IMR-90 (cell line): ENCODE measurements around the gene TBC1D8. TPM values are rescaled to one million over a fixed set of nuclear protein-coding genes. Genes with fewer than 3 reads are reported as not detected.

Source experiments
- ATAC-seq: fragments of 200-7000 bp; cut with Tn5 transposase; 2 replicates; pipeline ENCODE4 v1.9.1; 2020; ENCODE audit warnings: low read depth, mild to moderate bottlenecking, moderate library complexity
- BruUV-seq: library from RNA; stranded (reverse); fragments of 400-500 nt; replicated peaks from 2 replicates; lab custom pipeline; 2021; lab: Mats Ljungman, UMichigan
- CTCF ChIA-PET: fragments of 300-600 bp; formaldehyde crosslinking; extraction: SDS; loops from one replicate; lab custom pipeline; 2021; ENCODE audit warnings: antibody characterized with exemption; lab: Yijun Ruan, JAX
- POLR2A ChIA-PET: fragments of 300-600 bp; sonication (Branson Sonifier 250); formaldehyde crosslinking; loops from one replicate; lab custom pipeline; 2022; ENCODE audit warnings: antibody characterized with exemption; ENCODE audit not compliant: unreplicated experiment; lab: Charles Lee
- DNase-seq: peaks from one replicate; pipeline ENCODE4 v3.0.0; 2013
- H2AFZ ChIP-seq: replicated peaks from 2 replicates; pipeline ENCODE3; 2013; ENCODE audit warnings: low read length, mild to moderate bottlenecking; ENCODE audit not compliant: poor library complexity
- H2AK5ac ChIP-seq: 2 replicates; pipeline ENCODE4 v1.6.1; 2013; ENCODE audit warnings: low read depth, low read length, inconsistent platforms
- H2AK9ac ChIP-seq: replicated peaks from 2 replicates; pipeline ENCODE3; 2013; ENCODE audit warnings: mild to moderate bottlenecking, low read depth, low read length, moderate library complexity; ENCODE audit not compliant: poor library complexity
- H2BK120ac ChIP-seq: 2 replicates; pipeline ENCODE4 v1.6.1; 2013; ENCODE audit warnings: low read depth, low read length, inconsistent platforms
- H2BK15ac ChIP-seq: 3 replicates; pipeline ENCODE4 v1.6.1; 2013; ENCODE audit warnings: low read depth, low read length, inconsistent platforms
- H2BK20ac ChIP-seq: 2 replicates; pipeline ENCODE4 v1.6.1; 2013; ENCODE audit warnings: low read depth, mild to moderate bottlenecking, inconsistent platforms, low read length, moderate library complexity
- H2BK5ac ChIP-seq: 2 replicates; pipeline ENCODE4 v1.6.1; 2013; ENCODE audit warnings: mild to moderate bottlenecking, low read depth, low read length, inconsistent platforms; ENCODE audit not compliant: poor library complexity, severe bottlenecking
- H3K14ac ChIP-seq: replicated peaks from 2 replicates; pipeline ENCODE4 v1.6.1; 2013; ENCODE audit warnings: low read depth, low read length, inconsistent platforms
- H3K18ac ChIP-seq: 2 replicates; pipeline ENCODE4 v1.6.1; 2013; ENCODE audit warnings: low read depth, low read length, control low read depth
- H3K23ac ChIP-seq: 2 replicates; pipeline ENCODE4 v1.6.1; 2013; ENCODE audit warnings: low read depth, low read length, inconsistent platforms
- H3K27ac ChIP-seq: 2 replicates; pipeline ENCODE4 v1.5.1; 2013; ENCODE audit warnings: mild to moderate bottlenecking, control low read depth, low read length; ENCODE audit not compliant: insufficient read depth
- H3K27me3 ChIP-seq: 2 replicates; pipeline ENCODE4 v1.6.1; 2013; ENCODE audit warnings: low read length; ENCODE audit not compliant: control insufficient read depth, insufficient read depth
- H3K36me3 ChIP-seq: 2 replicates; pipeline ENCODE4 v1.6.1; 2013; ENCODE audit warnings: low read length, mixed read lengths; ENCODE audit not compliant: control insufficient read depth, insufficient read depth
- H3K4ac ChIP-seq: 2 replicates; pipeline ENCODE4 v1.6.1; 2013; ENCODE audit warnings: low read depth, low read length, inconsistent platforms
- H3K4me1 ChIP-seq: 2 replicates; pipeline ENCODE4 v1.6.1; 2013; ENCODE audit warnings: low read length, mixed read lengths; ENCODE audit not compliant: control insufficient read depth, insufficient read depth
- H3K4me2 ChIP-seq: 2 replicates; pipeline ENCODE4 v1.6.1; 2013; ENCODE audit warnings: low read depth, mild to moderate bottlenecking, control low read depth, low read length, moderate library complexity
- H3K4me3 ChIP-seq: 2 replicates; pipeline ENCODE4 v1.5.1; 2013; ENCODE audit warnings: low read depth, mild to moderate bottlenecking, control low read depth, low read length, moderate library complexity; ENCODE audit not compliant: insufficient read depth
- H3K56ac ChIP-seq: 2 replicates; pipeline ENCODE4 v1.6.1; 2013; ENCODE audit warnings: low read length, inconsistent platforms; ENCODE audit not compliant: insufficient read depth; ENCODE audit errors: extremely low read depth
- H3K79me1 ChIP-seq, 2 experiments: 2 replicates each; pipeline ENCODE4 v1.6.1; 2013; ENCODE audit warnings: low read length in 2 of 2, inconsistent platforms in 1 of 2, low read depth in 1 of 2
- H3K9ac ChIP-seq: 2 replicates; pipeline ENCODE4 v1.6.1; 2013; ENCODE audit warnings: low read depth, low read length, control low read depth
- H3K9me1 ChIP-seq: 2 replicates; pipeline ENCODE4 v1.6.1; 2013; ENCODE audit warnings: low read length, inconsistent platforms; ENCODE audit not compliant: insufficient read depth
- H3K9me3 ChIP-seq: 2 replicates; pipeline ENCODE4 v1.6.1; 2013; ENCODE audit warnings: low read length; ENCODE audit not compliant: control insufficient read depth, insufficient read depth
- H4K20me1 ChIP-seq: 2 replicates; pipeline ENCODE4 v1.6.1; 2013; ENCODE audit warnings: low read length, inconsistent platforms; ENCODE audit not compliant: insufficient read depth
- H4K5ac ChIP-seq: 2 replicates; pipeline ENCODE4 v1.6.1; 2013; ENCODE audit warnings: mild to moderate bottlenecking, low read depth, low read length, control low read depth
- H4K8ac ChIP-seq, 2 experiments: 2 replicates each; pipeline ENCODE4 v1.6.1; 2013; ENCODE audit warnings: low read depth in 2 of 2, low read length in 2 of 2, control low read depth in 1 of 2, inconsistent platforms in 1 of 2
- H4K91ac ChIP-seq: 2 replicates; pipeline ENCODE4 v1.6.1; 2013; ENCODE audit warnings: low read depth, low read length, inconsistent platforms; ENCODE audit not compliant: insufficient read depth
- BHLHE40 ChIP-seq: fragments of 150-350 bp; IDR thresholded peaks from 2 replicates; pipeline ENCODE4 v1.6.1; 2016; ENCODE audit warnings: mild to moderate bottlenecking, low read depth, low read length
- CEBPB ChIP-seq: IDR thresholded peaks from 2 replicates; pipeline ENCODE4 v1.6.1; 2012; ENCODE audit warnings: low read depth, low read length, improper control_type of control experiment
- CHD1 ChIP-seq: IDR thresholded peaks from 2 replicates; pipeline ENCODE4 v1.6.1; 2012; ENCODE audit warnings: low read depth, low read length, improper control_type of control experiment
- FOS ChIP-seq: fragments of 150-350 bp; IDR thresholded peaks from 2 replicates; pipeline ENCODE4 v1.6.1; 2016; ENCODE audit warnings: low read depth, low read length
- MAFK ChIP-seq: IDR thresholded peaks from 2 replicates; pipeline ENCODE4 v1.6.1; 2012; ENCODE audit warnings: low read depth, low read length, improper control_type of control experiment
- MAZ ChIP-seq: IDR thresholded peaks from 2 replicates; pipeline ENCODE4 v1.6.1; 2012; ENCODE audit warnings: low read depth, mild to moderate bottlenecking, low read length, improper control_type of control experiment, moderate library complexity, borderline replicate concordance
- MXI1 ChIP-seq: IDR thresholded peaks from 2 replicates; pipeline ENCODE4 v1.6.1; 2012; ENCODE audit warnings: low read depth, mild to moderate bottlenecking, low read length, moderate library complexity, borderline replicate concordance
- NFE2L2 ChIP-seq: fragments of 150-350 bp; IDR thresholded peaks from 2 replicates; pipeline ENCODE4 v1.6.1; 2016; ENCODE audit warnings: low read depth, mild to moderate bottlenecking, low read length
- POLR2A ChIP-seq: IDR thresholded peaks from 2 replicates; pipeline ENCODE4 v1.6.1; 2012; ENCODE audit warnings: mild to moderate bottlenecking, low read depth, low read length
- RAD21 ChIP-seq: IDR thresholded peaks from 2 replicates; pipeline ENCODE4 v1.6.1; 2012; ENCODE audit warnings: low read length, improper control_type of control experiment
- RCOR1 ChIP-seq: IDR thresholded peaks from 2 replicates; pipeline ENCODE4 v1.6.1; 2012; ENCODE audit warnings: mild to moderate bottlenecking, low read length, improper control_type of control experiment; ENCODE audit not compliant: insufficient replicate concordance
- RFX5 ChIP-seq: IDR thresholded peaks from 2 replicates; pipeline ENCODE4 v1.8.0; 2012; ENCODE audit warnings: low read depth, mild to moderate bottlenecking, low read length, moderate library complexity
- SMC3 ChIP-seq: fragments of 150-350 bp; IDR thresholded peaks from 2 replicates; pipeline ENCODE4 v1.6.1; 2016; ENCODE audit warnings: low read depth, mild to moderate bottlenecking, antibody characterized with exemption, low read length, moderate library complexity
- WGBS, 2 experiments: methylation state at CpG; one replicate each; pipeline versions ENCODE4 v1.1.5 to v1.1.7; 2013; ENCODE audit warnings: missing lambda C conversion rate in 2 of 2; ENCODE audit not compliant: insufficient read length in 1 of 2; ENCODE audit errors: extremely low coverage in 2 of 2; 5-methylcytosine and 5-hydroxymethylcytosine counted together
- dilution Hi-C: fragments of 300-500 bp; cut with HindIII; formaldehyde crosslinking; loops from one replicate; pipeline ENCODE4 v1.14.3; 2018; ENCODE audit warnings: low sequenced_read_pairs; ENCODE audit not compliant: unreplicated experiment
- in situ Hi-C: fragments of 300-500 bp; cut with MboI; formaldehyde crosslinking; loops from 3 replicates; pipeline ENCODE4 v1.14.3; 2019; ENCODE audit warnings: low sequenced_read_pairs, inconsistent platforms, mixed read lengths
- intact Hi-C: fragments of 100-400 bp; cut with micrococcal nuclease; formaldehyde crosslinking; loops from 2 replicates; pipeline ENCODE4 v1.10.0; 2022
- polyA plus RNA-seq, 3 experiments: library from polyadenylated mRNA; depleted of rRNA; stranded (reverse); fragments of >200 nt; gene quantifications; 2 replicates each; pipeline ENCODE4 v1.2.3, GENCODE V29; 2012; ENCODE audit warnings: low replicate concordance in 1 of 3
- total RNA-seq: library from RNA; depleted of rRNA; stranded (reverse); fragments of >200 nt; gene quantifications from 2 replicates; pipeline ENCODE4 v1.2.3, GENCODE V29; 2012
- TF ChIP-seq, protein P1 (sequence below): conservative IDR thresholded peaks from 2 replicates; pipeline ENCODE4 v1.5.1; 2012; ENCODE audit warnings: mild to moderate bottlenecking, low read depth, low read length, improper control_type of control experiment
- TF ChIP-seq, protein P2 (sequence below): fragments of 150-350 bp; IDR thresholded peaks from 2 replicates; pipeline ENCODE4 v1.6.1; 2016; ENCODE audit warnings: low read depth, mild to moderate bottlenecking, low read length, moderate library complexity, borderline replicate concordance
- TF ChIP-seq, protein P3 (sequence below): fragments of 150-350 bp; IDR thresholded peaks from 2 replicates; pipeline ENCODE4 v1.6.1; 2017; ENCODE audit warnings: mild to moderate bottlenecking, antibody characterized with exemption, low read length, low read depth

TBC1D8 gene
- total and polyA plus RNA-seq, 2 of the 4 experiments (the other 2 are of a cell fraction): 1.3 to 1.5 TPM

DNA sequence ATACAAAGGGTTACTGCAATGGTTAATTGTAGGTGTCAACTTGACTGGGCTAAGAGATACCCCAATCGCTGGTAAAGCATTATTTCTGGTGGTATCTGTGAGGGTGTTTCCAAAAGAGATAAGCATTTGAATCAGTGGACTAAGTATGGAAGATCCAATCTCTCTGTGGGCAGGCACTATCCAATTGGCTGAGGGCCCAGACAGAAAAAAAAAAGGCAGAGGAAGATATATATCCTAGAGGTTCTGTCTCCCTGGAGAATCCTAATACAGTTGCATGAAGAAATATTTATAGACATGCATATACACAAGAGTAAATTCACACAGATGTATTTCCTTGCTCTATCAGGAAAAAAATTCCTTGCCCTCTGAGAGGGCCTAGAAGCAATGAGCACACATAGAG lies 43.9 kb downstream of the TBC1D8 start:
- H3K9me3 ChIP-seq: peaks cover 1% of the 10 kb centered on the region; the same call in 1 of the 2 replicates
- peaks cover 0 to 52% of the 10 kb centered on the region in 2 experiments; a peak in 3 of 4 replicates for H3K79me1 ChIP-seq
- H4K8ac ChIP-seq: no peak overlapping the region
- no peak overlapping the region for H3K23ac ChIP-seq
- no peak overlapping the region for H2BK5ac ChIP-seq
- no peaks in the 10 kb centered on the region; the same call in 1 of the 2 replicates for H3K27me3 ChIP-seq
- TF ChIP-seq, protein P1, sequence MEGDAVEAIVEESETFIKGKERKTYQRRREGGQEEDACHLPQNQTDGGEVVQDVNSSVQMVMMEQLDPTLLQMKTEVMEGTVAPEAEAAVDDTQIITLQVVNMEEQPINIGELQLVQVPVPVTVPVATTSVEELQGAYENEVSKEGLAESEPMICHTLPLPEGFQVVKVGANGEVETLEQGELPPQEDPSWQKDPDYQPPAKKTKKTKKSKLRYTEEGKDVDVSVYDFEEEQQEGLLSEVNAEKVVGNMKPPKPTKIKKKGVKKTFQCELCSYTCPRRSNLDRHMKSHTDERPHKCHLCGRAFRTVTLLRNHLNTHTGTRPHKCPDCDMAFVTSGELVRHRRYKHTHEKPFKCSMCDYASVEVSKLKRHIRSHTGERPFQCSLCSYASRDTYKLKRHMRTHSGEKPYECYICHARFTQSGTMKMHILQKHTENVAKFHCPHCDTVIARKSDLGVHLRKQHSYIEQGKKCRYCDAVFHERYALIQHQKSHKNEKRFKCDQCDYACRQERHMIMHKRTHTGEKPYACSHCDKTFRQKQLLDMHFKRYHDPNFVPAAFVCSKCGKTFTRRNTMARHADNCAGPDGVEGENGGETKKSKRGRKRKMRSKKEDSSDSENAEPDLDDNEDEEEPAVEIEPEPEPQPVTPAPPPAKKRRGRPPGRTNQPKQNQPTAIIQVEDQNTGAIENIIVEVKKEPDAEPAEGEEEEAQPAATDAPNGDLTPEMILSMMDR: no peak
- TF ChIP-seq MAFK (no peak), RAD21 (no peak), FOS (no peak), POLR2A (no peak), MAZ (no peak), MXI1 (no peak), NFE2L2 (no peak), CHD1 (no peak), SMC3 (no peak), CEBPB (no peak), RCOR1 (no peak), RFX5 (no peak), BHLHE40 (no peak)
- TF ChIP-seq, protein P2, sequence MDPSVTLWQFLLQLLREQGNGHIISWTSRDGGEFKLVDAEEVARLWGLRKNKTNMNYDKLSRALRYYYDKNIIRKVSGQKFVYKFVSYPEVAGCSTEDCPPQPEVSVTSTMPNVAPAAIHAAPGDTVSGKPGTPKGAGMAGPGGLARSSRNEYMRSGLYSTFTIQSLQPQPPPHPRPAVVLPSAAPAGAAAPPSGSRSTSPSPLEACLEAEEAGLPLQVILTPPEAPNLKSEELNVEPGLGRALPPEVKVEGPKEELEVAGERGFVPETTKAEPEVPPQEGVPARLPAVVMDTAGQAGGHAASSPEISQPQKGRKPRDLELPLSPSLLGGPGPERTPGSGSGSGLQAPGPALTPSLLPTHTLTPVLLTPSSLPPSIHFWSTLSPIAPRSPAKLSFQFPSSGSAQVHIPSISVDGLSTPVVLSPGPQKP: no peak
- TF ChIP-seq, protein P3, sequence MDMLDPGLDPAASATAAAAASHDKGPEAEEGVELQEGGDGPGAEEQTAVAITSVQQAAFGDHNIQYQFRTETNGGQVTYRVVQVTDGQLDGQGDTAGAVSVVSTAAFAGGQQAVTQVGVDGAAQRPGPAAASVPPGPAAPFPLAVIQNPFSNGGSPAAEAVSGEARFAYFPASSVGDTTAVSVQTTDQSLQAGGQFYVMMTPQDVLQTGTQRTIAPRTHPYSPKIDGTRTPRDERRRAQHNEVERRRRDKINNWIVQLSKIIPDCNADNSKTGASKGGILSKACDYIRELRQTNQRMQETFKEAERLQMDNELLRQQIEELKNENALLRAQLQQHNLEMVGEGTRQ: no peak
- H3K4me2 ChIP-seq: no peak overlapping the region
- ChIA-PET POLR2A (no interaction called here), CTCF (no interaction called here)
- H2BK15ac ChIP-seq: no peak overlapping the region
- no peak overlapping the region for H3K4ac ChIP-seq
- no peak overlapping the region for H2AK5ac ChIP-seq
- H3K18ac ChIP-seq: no peak overlapping the region
- no peak overlapping the region for H4K5ac ChIP-seq
- no peak overlapping the region for H3K14ac ChIP-seq
- H3K4me3 ChIP-seq: no peak overlapping the region
- no peak overlapping the region for H2BK20ac ChIP-seq
- no peak overlapping the region for H4K91ac ChIP-seq
- no peaks in the 10 kb centered on the region for H4K20me1 ChIP-seq
- no TSS peak for BruUV-seq
- no CpG with 5 or more reads among the region's 1 CpG for WGBS, 2 experiments
- peaks cover 6% of the 10 kb centered on the region for H3K9me1 ChIP-seq
- H3K27ac ChIP-seq: no peak overlapping the region
- H2AK9ac ChIP-seq: no peak overlapping the region
- H3K56ac ChIP-seq: no peak overlapping the region
- H3K9ac ChIP-seq: no peak overlapping the region
- no peak overlapping the region for H2BK120ac ChIP-seq
- DNase-seq: no peak
- dilution Hi-C loops (no loop called here), in situ Hi-C loops (no loop called here), intact Hi-C loops (no loop called here)
- H3K4me1 ChIP-seq: peaks cover 3% of the 10 kb centered on the region; the same call in 1 of the 2 replicates
- no peak overlapping the region for H2AFZ ChIP-seq
- no peaks in the 10 kb centered on the region for H3K36me3 ChIP-seq
- no peak for ATAC-seq
